A673 (cell line): Measurements from ENCODE around the gene F8A1.
"Not testable (repeated sequence)": the region's sequence is repeated elsewhere in the genome, so short reads cannot be mapped to it uniquely, and the experiment has no call there.

Experiments
- CTCF ChIP-seq: fragments of 300-800, 200-600 bp; sonication (generic); conservative IDR thresholded peaks from 2 replicates; pipeline ENCODE4 v1.5.1; 2017; ENCODE audit warnings: low read depth, mild to moderate bottlenecking, antibody characterized with exemption, low read length, moderate library complexity, mixed read lengths
- EZH2 ChIP-seq: fragments of 200-600 bp; sonication (generic); IDR thresholded peaks from 2 replicates; pipeline ENCODE4 v1.6.1; 2017; ENCODE audit warnings: borderline replicate concordance, low read depth, mild to moderate bottlenecking, mixed read lengths, antibody characterized with exemption, low read length; ENCODE audit not compliant: poor library complexity, severe bottlenecking

- not testable (repeated sequence) for TF ChIP-seq CTCF, EZH2
These were observed 2.1 kb upstream of the F8A1 start for GRCh38 chrX:154884069-154884468.
